DND-41 (cell line): ENCODE measurements around the gene OR2G6.
"Not testable (repeated sequence)": the region's sequence is repeated elsewhere in the genome, so short reads cannot be mapped to it uniquely, and the experiment has no call there.

Experiments used
- EZH2 ChIP-seq: IDR thresholded peaks from 3 replicates; pipeline ENCODE4 v1.6.1; 2012; ENCODE audit warnings: borderline replicate concordance, low read depth, mild to moderate bottlenecking, moderate library complexity, low read length, inconsistent platforms; ENCODE audit not compliant: severe bottlenecking
- TF ChIP-seq, protein P1 (sequence below): IDR thresholded peaks from 2 replicates; pipeline ENCODE4 v1.5.1; 2012; ENCODE audit warnings: borderline replicate concordance, low read length, moderate library complexity, mild to moderate bottlenecking; ENCODE audit not compliant: poor library complexity, severe bottlenecking; ENCODE audit errors: extremely low read depth

DNA sequence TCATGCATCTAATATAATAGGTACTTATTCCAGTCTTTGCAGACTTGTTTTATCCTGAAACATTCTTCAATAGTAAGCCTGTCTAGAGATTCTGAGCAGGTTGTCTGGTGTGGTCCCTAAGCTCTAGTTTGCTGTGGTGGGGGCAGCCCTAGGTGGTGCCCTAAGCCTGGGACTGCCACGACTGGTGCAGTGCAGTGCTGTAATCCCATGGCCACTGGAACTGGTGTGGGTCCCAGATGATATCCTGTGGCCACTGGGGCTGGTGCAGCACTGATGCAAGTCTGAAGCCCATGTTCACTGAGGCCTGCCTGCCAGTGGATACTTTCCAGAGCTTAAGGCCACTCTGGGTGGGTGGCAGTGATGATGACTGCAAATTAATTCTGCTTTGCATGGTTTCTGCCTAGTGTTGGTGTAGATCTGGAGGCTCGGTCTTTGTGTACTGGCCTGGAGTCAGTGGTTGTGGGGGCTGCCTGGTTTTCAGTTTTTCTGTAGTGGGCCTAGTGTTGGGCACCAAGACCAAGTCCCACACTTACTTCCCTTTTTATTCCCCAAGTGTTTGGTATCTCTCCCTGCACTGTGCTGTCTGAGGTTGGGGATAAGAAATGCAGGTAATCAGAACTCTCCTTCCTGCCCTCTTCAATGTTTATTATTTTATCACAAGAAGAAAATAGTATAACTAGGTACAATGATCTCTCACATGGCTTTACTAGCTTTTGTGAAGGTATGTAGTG, 7.4 kb upstream of the OR2G6 start:
- TF ChIP-seq, protein P1, sequence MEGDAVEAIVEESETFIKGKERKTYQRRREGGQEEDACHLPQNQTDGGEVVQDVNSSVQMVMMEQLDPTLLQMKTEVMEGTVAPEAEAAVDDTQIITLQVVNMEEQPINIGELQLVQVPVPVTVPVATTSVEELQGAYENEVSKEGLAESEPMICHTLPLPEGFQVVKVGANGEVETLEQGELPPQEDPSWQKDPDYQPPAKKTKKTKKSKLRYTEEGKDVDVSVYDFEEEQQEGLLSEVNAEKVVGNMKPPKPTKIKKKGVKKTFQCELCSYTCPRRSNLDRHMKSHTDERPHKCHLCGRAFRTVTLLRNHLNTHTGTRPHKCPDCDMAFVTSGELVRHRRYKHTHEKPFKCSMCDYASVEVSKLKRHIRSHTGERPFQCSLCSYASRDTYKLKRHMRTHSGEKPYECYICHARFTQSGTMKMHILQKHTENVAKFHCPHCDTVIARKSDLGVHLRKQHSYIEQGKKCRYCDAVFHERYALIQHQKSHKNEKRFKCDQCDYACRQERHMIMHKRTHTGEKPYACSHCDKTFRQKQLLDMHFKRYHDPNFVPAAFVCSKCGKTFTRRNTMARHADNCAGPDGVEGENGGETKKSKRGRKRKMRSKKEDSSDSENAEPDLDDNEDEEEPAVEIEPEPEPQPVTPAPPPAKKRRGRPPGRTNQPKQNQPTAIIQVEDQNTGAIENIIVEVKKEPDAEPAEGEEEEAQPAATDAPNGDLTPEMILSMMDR: not testable (repeated sequence)
- TF ChIP-seq EZH2: not testable (repeated sequence)
